Right forelimb (tissue), 1 donor: ENCODE measurements around the gene PTPN4.
"Not testable (repeated sequence)": the region's sequence is repeated elsewhere in the genome, so short reads cannot be mapped to it uniquely, and the experiment has no call there.

Experiments used
- DNase-seq: peaks from one replicate; pipeline ENCODE4 v3.0.0-alpha.2; 2018

PTPN4 gene

GRCh38 chr2:119765433-119766002 lies 5.8 kb downstream of the PTPN4 start:
- DNase-seq = no peak

- DNase-seq = no peak
Observed at GRCh38 chr2:119766944-119767343, 7.2 kb downstream of the PTPN4 start.

- DNase-seq = no peak
Observed at GRCh38 chr2:119768742-119769141, 9.0 kb downstream of the PTPN4 start.

DNA sequence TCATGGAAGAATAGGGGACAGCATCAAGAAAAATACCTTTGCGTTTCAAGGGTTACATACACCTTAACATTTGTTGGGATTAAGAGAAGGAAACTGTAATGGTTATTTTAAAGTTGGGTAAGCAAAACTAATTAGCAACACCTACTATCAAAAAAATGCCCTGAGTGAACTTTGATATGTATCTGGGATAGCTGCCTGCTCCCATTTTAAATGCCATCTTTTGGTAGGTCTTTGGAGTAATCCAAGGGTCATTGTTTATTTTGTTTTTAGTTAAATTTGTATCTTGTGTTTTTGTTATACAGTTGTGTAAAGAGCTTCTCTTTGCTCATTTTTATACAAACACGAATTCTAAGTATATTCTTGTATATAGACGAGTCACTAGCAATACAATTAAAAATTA lies 9.9 kb downstream of the PTPN4 start:
- no peak for DNase-seq

GRCh38 chr2:119771331-119771730 lies 11.6 kb downstream of the PTPN4 start:
- no peak for DNase-seq

GRCh38 chr2:119772128-119772527 lies 12.4 kb downstream of the PTPN4 start:
- no peak for DNase-seq

DNA sequence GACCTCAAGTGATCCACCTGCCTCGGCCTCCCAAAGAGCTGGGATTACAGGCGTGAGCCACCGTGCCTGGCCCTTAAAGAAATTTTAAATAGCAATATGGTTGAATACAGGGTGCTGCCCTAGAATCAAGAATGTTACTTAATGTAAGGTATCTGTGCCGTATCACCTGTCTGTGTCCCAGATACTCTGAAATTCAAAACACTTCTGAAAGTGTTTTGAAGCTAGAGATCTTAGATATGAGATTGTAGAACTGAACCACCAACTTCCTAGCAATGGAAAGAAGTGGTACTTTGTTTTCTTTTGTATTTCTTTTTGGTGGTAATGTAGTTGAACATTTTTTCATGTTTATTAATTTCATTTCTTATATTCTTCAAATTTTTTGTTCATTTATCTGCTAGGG lies 13.0 kb downstream of the PTPN4 start:
- DNase-seq = no peak

DNA sequence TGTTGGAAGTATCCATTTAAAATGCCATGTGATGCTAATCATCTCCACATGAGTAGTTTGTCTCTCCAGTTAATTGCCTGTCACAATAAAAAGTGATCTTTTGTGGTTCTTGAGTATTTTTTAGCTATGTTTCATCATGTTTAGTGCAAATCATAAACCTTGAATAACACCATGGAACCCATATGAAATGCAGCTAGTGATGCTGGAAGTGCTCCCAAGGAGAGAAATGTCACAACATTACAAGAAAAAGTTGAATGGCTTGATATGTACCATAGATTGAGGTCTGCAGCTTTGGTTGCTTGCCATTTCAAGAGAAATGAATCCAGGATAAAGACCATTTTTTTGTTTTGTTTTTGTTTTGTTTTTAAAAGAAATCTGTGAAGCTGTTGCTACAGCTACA lies 14.3 kb downstream of the PTPN4 start:
- DNase-seq = no peak

DNA sequence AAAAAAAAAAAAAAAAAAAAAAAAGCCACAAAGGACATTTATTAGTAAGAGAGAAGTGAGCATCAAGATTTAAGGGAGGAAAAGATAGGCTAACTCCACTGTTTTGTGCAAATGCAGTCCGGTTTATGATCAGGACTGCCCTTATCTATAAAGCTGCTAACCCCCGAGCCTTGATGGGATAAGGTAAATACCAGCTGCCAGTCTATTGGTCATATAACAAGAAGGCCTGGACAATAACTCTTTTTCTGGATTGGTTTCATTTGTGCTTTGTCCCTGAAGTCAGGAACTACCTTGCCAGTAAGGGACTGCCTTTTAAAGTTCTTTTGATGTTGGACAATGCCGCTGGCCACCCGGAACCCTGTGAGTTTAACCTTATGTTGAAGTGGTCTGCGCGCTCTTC lies 15.4 kb downstream of the PTPN4 start:
- no peak for DNase-seq

- no peak for DNase-seq
Observed at GRCh38 chr2:119782308-119783027, 22.7 kb downstream of the PTPN4 start.

DNA sequence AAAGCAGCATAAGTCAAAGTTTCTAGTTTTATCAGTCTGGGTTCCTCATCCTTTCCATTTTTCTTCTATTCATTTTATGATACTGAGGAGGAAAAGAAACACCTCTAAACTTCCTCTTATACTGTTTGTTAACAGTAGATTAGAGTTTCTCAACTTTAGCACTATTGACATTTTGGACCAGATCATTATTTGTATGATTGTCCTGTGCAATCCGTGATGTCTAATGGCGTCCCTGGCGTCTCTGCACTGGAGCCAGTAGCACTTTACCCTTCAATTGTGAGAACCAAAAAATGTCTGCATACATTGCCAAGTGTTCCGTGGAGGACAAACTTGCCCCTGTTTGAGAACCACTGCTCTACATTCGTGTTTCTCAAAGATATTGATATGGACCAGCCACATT lies 25.2 kb downstream of the PTPN4 start:
- DNase-seq = no peak

DNA sequence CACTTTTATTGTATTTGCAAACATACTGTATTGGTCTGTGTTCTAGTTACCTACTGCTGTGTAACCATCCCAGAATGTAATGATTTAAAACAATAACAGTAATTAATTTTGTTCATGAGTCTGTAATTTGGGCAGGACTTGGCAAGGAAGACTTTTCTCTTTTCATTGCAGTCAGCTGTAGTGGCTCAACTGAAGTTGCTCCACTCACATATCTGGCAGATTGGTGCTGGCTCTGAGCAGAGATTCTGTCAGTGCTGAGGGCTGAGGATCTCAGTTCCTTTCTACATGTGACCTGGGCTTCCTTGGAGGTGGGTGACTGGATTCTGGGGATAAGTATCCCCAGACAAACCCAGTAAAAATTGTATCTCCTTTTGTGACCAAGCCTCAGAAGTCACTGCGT lies 26.6 kb downstream of the PTPN4 start:
- no peak for DNase-seq

GRCh38 chr2:119788752-119789151 lies 29.0 kb downstream of the PTPN4 start:
- no peak for DNase-seq

DNA sequence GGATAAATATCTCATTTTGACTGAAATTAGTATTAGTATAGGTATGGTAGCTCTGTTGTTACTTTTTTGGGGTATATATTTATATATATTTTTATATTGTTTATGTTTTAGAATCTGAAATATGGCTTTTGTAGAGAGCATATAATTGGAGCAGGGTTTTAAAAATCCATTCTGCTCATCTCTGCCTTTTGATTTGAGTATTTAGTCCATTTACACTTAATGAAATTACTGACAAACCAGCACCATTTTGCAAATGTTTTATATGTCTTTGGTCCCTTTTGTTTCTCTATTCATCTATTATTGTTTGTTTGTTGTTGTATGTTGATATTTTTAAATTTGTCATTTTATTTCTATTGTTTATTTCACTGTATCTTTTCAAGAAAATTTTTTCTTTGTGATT lies 30.7 kb downstream of the PTPN4 start:
- DNase-seq = no peak

DNA sequence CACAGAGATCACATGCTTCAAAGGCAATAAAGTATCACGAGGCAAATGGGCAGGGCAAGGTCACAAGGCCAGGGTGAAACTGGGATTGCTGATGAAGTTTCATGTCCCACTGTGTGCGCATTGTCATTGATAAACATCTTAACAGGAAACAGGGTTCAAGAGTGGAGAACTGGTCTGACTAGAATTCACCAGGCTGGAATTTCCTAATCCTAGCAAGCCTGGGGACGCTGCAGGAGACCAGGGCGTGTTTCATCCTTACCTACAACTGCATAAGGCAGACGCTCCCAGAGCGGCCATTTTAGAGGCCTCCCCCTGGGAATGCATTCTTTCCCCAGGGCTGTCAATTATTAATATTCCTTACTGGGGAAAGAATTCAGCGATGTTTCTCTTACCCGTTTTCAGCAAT lies 33.2 kb downstream of the PTPN4 start:
- DNase-seq = no peak

DNA sequence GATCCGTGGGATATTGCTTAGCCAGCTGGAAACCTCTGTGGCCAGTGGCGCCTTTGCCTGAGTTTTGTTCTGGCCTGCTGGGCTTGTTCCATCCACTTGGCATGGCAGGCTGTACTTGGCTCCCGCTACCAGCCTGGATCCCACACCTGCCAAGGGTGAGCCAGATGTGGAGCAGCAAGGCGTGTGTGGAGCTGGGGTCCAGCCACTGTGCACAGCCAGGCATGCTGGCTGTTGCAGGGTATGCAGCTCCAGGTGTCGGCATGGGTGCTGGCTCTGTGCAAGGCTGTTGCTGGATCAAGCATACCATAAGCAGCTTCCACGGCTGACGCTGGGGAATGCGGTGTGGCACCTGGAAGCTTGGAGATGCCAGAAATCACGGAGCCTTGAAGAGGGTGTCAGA lies 34.5 kb downstream of the PTPN4 start:
- DNase-seq = no peak

DNA sequence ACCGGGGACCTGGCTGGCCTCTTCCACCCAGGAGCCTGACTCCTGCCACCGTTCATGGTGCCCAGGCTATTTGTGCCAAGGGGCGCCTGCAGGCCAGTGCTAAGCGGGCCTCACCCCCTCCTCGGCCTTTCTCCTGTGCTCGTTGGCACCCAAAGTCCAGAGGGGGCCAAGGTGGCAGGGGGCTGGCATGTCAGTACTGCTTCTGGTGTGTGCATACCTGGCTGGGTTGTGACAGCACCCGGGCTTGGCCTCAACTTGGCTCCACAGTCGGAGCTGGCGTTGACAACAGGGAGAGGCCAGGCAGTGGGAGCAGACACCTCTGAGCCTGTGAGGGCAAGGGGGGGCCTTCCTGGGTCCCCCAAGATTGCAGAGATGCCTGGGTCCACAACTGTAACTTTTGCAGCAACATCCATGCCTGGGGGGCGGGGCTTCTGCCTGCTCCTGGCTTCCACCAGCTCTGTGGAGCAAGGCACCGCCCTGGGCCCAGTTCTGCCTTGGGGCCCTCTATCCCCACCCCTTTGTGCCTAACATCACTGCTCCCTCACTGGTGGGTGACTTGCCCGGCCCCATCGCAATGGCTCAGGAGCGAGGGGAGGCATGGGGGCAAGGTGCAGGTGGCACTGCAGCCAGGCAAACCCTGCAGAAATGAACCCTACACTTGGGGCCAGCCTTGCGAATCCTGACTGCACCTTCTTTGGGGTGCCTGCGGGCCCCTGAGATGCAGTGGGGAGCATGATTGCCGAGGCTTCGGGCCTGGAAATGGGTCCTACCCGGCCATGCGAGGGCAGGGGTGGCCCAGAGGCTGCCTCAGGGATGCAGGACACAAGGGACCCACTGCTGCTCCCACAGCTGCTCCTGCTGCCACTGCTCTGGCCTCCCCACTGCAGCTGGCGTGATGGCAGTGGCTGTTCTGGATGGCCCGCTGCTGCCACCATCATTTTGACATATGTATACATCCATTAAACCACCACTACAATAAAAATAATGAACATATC lies 35.9 kb downstream of the PTPN4 start:
- DNase-seq = no peak

DNA sequence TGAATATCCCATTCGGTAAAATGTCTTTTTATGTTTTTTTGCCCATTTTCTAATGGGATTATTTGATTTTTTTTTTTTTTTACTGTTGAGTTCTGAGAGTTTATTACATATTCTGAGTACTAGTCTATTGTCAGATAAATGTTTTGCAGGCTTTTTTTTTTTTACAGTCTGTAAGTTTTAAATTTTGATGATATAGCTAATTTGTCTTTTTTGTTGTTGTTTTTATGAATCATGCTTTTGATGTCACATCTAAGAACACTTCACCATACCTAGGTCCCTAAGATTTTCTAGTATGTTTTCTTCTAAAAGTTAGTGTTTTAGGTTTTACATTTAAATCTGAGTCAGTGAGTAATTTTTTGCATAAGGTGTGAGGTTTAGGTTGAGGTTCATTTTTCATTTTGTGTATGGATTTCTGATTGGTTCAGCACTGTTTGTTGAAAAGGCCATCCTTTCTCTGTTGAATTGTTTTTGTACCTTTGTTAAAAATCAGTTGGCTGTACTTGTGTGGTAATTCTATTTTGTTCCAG lies 40.7 kb downstream of the PTPN4 start:
- DNase-seq = no peak

DNA sequence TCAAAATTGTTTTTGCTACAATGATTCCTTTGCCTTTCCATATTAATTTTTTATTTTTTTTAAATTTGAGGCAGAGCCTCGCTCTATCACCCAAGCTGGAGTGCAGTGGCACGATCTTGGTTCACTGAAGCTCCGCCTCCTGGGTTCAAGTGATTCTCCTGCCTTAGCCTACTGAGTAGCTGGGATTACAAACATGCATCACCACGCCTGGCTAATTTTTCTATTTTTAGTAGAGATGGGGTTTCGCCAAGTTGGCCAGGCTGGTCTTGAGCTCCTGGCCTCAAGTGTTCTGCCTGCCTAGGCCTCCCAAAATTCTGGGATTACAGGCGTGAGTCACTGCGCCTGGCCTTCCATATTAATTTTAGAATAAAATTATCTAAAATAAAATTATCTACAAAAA lies 41.3 kb downstream of the PTPN4 start:
- DNase-seq = no peak

DNA sequence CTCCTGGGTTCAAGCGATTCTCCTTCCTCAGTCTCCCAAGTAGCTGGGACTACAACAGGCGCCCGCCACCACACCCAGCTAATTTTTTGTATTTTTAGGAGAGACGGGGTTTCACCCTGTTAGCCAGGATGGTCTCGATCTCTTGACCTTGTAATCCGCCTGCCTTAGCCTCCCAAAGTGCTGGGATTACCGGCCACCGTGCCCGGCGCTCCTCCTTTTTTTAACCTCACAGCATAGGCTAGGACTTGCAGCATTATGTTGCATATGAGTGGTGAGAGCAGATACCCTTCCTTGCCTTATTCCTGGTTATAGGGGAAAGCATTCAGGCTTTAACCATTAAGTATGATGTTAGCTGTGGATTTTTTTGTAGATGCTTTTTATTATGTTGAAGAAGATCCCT lies 42.3 kb downstream of the PTPN4 start:
- not testable (repeated sequence) for DNase-seq

GRCh38 chr2:119803101-119803500 lies 43.4 kb downstream of the PTPN4 start:
- no peak for DNase-seq

- not testable (repeated sequence) for DNase-seq
Observed at GRCh38 chr2:119804409-119804808, 44.7 kb downstream of the PTPN4 start.

DNA sequence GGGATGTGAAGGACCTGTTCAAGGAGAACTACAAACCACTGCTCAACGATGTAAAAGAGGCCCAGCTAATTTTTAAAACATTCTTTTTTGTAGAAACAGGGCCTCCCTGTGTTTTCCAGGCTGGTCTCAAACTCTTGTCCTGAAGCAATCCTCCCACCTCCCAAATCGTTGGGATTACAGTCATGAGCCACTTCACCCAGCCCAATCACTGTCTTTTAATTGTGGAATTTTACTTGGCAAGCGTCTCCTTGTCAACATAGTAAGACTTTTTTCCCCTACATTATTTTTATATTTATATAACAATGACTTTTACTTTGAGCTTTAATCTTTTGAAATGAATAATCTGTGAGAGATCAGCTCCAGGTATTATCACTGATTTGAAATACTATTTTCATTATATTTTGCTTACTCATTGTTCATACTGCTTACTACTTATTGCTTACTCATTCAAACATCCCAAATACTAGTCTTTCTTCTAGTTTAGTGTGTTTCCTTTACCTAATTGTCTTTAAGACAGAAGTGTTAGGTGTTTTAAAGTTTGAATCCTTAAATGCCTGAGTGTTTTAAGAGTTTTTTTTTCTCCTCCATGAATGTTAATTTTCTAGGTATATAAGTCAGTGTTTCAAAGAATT lies 48.9 kb downstream of the PTPN4 start:
- no peak for DNase-seq
